ENCODE data around the gene DAD1. TPM values are rescaled to one million over a fixed set of nuclear protein-coding genes. Genes with fewer than 3 reads are reported as not detected.

DAD1 gene
- total RNA-seq, 2 donors from 2014 or later = 91.3 to 104 TPM

DNA sequence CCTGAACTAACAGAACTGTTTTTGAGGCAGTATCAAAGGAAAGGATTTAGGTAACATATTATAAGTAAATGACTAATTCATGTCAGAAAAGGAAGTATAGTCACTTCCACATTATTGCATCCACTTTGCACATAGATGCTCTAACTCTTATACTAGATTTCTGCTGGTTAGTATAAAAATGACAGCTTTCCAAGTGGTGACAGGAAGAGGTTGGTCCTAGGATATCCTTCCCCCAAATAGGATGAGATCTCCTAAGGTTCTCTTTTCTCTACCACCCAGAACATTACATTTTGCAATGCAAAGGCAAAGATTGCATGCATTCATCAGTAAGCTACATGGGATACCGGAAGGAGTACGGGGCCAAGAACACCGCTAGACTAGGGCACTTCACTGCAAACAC is 15.2 kb downstream of the DAD1 start:
- no peak for ATAC-seq
- H3K27me3 ChIP-seq = no peaks in the 10 kb centered on the region
- intact Hi-C loops (cut with DNase I) = loop anchor here (5.0 kb wide), 1 partner anchor 68 kb away; the partner anchor contains the start of gene OR6J1
- H3K4me1 ChIP-seq = peaks cover 29% of the 10 kb centered on the region
- DNase-seq = no peak
- H3K9me3 ChIP-seq = no peaks in the 10 kb centered on the region
- TF ChIP-seq, protein P1, sequence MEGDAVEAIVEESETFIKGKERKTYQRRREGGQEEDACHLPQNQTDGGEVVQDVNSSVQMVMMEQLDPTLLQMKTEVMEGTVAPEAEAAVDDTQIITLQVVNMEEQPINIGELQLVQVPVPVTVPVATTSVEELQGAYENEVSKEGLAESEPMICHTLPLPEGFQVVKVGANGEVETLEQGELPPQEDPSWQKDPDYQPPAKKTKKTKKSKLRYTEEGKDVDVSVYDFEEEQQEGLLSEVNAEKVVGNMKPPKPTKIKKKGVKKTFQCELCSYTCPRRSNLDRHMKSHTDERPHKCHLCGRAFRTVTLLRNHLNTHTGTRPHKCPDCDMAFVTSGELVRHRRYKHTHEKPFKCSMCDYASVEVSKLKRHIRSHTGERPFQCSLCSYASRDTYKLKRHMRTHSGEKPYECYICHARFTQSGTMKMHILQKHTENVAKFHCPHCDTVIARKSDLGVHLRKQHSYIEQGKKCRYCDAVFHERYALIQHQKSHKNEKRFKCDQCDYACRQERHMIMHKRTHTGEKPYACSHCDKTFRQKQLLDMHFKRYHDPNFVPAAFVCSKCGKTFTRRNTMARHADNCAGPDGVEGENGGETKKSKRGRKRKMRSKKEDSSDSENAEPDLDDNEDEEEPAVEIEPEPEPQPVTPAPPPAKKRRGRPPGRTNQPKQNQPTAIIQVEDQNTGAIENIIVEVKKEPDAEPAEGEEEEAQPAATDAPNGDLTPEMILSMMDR (IDR thresholded peaks at IDR 0.05) = no peak
- TF ChIP-seq POLR2A (IDR thresholded peaks at IDR 0.05) = no peak
- WGBS, 2 donors = 91 to 94% methylated on average over 3 of the region's 3 CpGs
- no peak overlapping the region for H3K27ac ChIP-seq
- H3K4me3 ChIP-seq = no peak overlapping the region
- H3K36me3 ChIP-seq (replicated peaks in 1 of 2; ENCODE audit: insufficient read depth in 1 of 2, low read depth in 2 of 2) = peaks cover 0 to 8% of the 10 kb centered on the region in 2 donors

DNA sequence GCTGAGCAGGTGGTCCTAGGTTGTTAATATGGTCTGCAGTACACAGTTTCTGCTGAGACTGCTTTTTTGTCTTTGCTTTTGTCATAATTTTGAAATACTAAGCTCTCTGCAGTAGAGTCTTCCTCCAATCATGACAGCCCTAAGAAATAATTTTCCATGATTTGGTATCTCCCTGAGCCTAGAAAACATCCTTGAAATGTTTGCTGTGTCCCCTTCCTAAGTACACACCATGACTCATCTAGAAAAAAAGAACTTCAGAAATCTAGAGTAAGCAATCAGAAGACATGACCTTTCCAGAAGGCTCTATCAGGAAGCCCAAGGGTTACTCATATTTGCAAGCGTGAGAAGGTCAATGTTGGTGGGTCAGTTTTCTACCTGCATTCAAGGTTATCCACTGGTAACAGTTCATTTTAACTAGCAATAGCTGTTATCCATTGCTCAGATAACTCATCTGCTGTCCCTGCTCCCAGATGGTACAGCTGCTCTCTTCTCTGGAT is 16.4 kb downstream of the DAD1 start:
- intact Hi-C loops (cut with DNase I) = loop anchor here (5.0 kb wide), 1 partner anchor 70 kb away; the partner anchor contains the start of gene OR6J1
- Histone ChIP-seq H3K27ac (peak overlapping the region in 3 of 4 donors; percentile 14 to 47 (median 26)), H3K36me3 (replicated peaks in 1 of 2; ENCODE audit: insufficient read depth in 1 of 2, low read depth in 2 of 2) (peaks cover 0 to 8% of the 10 kb centered on the region in 2 donors), H3K27me3 (no peaks in the 10 kb centered on the region), H3K4me3 (no peak overlapping the region), H3K9me3 (no peaks in the 10 kb centered on the region), H3K4me1 (peaks cover 29% of the 10 kb centered on the region)
- TF ChIP-seq, protein P1 (IDR thresholded peaks at IDR 0.05) = no peak
- no peak for TF ChIP-seq POLR2A (IDR thresholded peaks at IDR 0.05)
- WGBS, 2 donors = 37 to 45% methylated on average over 1 of the region's 1 CpG
- DNase-seq = no peak
- ATAC-seq = peak; percentile 43

DNA sequence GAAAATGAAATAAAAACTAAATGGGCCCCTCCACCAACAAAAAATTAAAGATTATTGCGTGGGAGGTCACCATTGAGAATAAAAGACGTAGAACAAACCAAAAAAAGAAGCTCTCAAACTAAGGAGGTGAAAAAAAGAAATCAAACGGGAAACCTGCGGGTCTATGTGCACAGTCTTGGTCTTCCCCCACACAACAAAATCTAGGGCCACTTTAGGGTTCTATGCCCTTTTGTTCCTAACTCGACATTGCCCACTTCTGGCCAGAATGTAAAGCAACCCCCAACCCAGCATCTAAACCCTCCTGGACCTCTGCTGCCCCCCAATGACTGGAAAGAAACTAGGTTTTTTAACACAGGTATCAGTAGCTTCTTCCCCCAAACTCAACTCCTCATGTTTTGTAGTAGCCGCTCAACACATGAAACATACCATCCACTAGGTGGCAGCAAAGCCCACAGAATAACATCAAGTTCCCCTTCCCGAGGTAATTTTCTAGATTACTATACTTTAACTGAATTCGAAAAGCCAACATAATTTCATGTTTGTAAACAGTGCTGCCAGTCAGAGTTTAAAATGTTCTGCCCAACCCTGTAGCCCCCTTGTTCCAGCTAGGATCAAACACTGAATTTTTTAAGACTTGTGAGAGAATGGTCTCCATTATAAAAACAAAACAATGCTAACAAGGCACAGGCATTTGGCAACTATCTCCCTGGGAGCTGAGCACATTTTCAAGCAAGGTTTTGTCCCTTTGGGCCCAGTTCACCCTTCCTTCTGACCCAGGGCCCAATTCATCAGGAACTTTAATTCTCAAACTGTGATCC is 18.7 kb downstream of the DAD1 start:
- Histone ChIP-seq H3K27me3 (no peaks in the 10 kb centered on the region), H3K27ac (peak overlapping the region in 3 of 4 donors; percentile 53 to 76 (median 61)), H3K4me1 (peaks cover 35% of the 10 kb centered on the region), H3K9me3 (no peaks in the 10 kb centered on the region), H3K4me3 (no peak overlapping the region), H3K36me3 (replicated peaks in 1 of 2; ENCODE audit: insufficient read depth in 1 of 2, low read depth in 2 of 2) (peaks cover 0 to 10% of the 10 kb centered on the region in 2 donors)
- TF ChIP-seq, protein P1 (IDR thresholded peaks at IDR 0.05) = peak; percentile 69 to 95 (median 88)
- TF ChIP-seq POLR2A (IDR thresholded peaks at IDR 0.05) = no peak
- WGBS, 2 donors = 21 to 22% methylated on average over 8 of the region's 8 CpGs
- peak; percentile 79 to 87 (median 82) for DNase-seq
- intact Hi-C loops (cut with DNase I) = loop anchor here (5.0 kb wide), 1 partner anchor 72 kb away; the partner anchor contains the start of gene OR6J1
- ATAC-seq = peak; percentile 86

DNA sequence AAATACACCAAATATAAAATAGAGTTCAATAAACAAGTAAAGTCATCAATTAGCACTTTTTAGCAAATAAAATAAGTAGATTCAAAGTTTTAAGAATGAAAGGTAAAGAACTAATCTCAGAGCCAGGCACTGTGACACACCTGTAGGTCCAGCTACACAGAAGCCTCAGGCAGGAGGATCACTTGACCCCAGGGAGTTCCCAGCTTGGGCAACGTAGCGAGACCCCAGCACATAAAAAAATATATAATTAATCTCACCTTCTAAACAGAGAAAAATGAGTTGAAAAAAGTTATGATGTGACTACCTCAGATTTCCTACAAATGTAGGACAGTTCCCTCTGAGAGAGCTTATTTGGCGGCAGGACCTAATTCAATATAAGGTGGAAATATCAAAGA is 19.3 kb downstream of the DAD1 start:
- no peak overlapping the region for H3K4me3 ChIP-seq
- TF ChIP-seq, protein P1 (IDR thresholded peaks at IDR 0.05) = no peak
- TF ChIP-seq POLR2A (IDR thresholded peaks at IDR 0.05) = no peak
- H3K27ac ChIP-seq = peak overlapping the region in 2 of 4 donors; percentile 61 to 76
- ATAC-seq (no peak), DNase-seq (no peak)
- intact Hi-C loops (cut with DNase I) = loop anchor here (5.0 kb wide), 2 partner anchors 73 to 83 kb away; partner anchors contain the start of gene OR6J1
- H3K27me3 ChIP-seq = no peaks in the 10 kb centered on the region
- H3K36me3 ChIP-seq (replicated peaks in 1 of 2; ENCODE audit: insufficient read depth in 1 of 2, low read depth in 2 of 2) = peaks cover 0 to 9% of the 10 kb centered on the region in 2 donors
- peaks cover 35% of the 10 kb centered on the region for H3K4me1 ChIP-seq
- WGBS, 2 donors = 55 to 89% methylated on average over 3 of the region's 3 CpGs
- no peaks in the 10 kb centered on the region for H3K9me3 ChIP-seq
